Stimulated activated CD4-positive, alpha-beta T cell treated with anti-CD3 and anti-CD28 coated beads, Interleukin-2, amount 100 ng/mL, for 4 hours (primary cell): ENCODE measurements around the gene INTS6L.
"Not testable (repeated sequence)": the region's sequence is repeated elsewhere in the genome, so short reads cannot be mapped to it uniquely, and the experiment has no call there.

Experiments used
- DNase-seq: peaks from one replicate; pipeline ENCODE4 v3.0.0-alpha.2; 2020; ENCODE audit warnings: low read depth

The INTS6L gene

DNA sequence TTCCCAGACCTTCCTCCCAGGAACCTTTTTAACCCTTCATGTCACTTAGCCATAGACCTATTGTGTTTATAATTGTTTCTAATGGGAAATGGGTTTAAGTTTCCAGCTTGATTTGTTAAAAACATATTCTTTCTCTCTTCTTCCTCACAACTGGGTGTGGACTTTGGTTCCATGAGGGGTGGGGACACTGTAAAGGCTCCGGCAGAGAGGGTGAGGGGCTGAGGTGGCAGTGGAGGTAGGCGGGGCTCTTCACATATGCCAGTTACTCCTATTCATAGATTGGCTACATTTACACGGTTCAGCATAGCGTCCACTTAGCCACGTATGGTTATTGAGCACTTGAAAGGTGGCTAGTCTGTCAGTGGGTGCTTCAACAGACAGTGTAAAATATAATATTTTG, 7.8 kb downstream of the INTS6L start:
- DNase-seq = no peak

DNA sequence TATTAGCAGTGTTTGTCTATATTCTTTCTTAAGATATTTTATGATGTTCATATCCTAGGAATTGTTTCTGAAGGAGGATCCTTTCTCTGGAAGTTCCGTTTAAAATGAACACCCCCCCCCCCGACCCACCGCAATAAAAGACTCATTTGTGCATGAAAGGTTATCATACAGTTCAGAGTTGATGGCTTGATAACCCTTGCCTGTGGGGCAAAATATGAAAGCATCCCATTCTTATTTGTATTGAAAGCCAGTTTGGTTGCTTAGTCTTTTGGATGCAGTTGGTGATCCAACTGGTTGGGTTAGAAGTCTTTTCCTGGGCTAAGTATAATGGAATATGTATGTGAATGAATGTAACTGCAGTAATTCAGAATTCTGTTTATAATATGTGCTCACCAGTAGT, 8.3 kb downstream of the INTS6L start:
- no peak for DNase-seq

DNA sequence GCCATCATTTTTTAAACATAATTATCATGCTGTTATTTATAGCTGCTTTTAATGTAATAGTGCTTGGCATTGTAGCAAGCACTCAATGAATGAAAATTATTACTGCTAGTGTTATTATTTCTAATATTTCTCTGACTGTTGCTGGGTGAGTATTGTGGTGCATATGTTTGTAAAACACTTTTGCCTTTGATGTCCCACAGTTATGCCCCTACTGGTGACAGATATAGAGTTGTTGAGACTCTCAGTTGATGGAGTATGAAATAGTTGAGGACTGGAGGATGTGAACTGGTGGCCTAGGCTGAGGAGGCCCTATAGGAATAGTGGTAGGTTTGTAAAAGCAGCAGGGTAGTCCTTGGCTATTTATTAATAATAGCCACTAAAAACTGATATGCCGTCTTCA, 9.6 kb downstream of the INTS6L start:
- no peak for DNase-seq

DNA sequence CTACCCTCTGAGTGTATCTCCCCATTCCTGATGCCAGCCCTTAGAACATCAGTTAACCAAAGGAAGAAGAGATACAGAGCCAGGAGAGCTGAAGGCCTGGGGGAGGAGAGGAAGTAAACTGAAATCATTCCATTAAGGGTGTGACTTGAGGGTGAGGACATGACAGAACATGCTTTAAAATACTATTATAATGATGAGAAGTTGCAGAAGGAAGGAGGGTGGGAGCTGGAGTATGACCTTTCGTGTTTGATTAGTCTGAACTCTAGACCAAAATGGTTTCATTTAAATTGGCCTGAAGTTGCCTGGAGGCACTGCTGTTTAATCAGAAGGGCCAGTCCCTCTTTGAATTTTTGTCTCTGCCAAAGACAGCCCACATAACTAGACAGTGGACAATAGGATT, 11.4 kb downstream of the INTS6L start:
- DNase-seq = no peak

DNA sequence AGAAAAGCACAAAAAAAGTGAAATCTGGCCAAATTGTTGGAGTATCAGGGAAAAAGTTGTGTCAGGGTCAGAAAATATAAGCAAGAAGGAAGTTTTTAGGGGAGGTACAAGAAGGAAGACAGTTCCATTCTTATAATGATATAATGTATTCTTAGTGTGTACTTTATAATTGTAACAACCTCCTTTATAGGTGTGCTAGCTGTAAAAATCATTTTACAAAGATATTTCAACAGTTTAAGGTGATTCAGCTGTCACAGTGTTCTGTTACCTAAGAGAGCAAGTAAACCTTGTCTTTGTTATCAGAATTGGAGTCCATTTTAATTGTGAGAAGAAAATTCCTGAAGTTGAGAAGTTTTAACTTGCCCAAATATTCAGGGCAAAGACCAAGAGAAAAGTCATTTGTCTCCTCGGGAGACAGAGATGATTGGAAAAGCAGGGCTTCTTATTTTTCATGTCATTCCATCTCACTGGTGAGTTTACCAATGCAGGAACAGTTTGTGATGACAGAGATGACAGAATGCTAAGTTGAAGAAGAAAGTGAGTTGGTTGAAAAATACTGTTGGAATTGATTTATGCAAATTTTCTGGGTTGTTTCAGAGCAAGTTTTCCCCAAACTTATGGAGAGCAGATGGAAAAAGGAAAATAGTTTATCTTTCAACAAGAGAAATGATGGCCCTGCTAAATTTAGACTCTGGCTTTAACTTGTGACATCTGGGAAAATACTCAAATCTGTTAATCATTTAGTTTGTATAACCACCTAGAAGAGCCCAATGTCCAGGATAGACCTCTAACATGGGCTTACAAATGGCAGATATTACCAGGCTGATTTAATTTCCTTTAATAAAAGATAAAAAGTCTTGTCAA, 14.8 kb downstream of the INTS6L start:
- DNase-seq = no peak

DNA sequence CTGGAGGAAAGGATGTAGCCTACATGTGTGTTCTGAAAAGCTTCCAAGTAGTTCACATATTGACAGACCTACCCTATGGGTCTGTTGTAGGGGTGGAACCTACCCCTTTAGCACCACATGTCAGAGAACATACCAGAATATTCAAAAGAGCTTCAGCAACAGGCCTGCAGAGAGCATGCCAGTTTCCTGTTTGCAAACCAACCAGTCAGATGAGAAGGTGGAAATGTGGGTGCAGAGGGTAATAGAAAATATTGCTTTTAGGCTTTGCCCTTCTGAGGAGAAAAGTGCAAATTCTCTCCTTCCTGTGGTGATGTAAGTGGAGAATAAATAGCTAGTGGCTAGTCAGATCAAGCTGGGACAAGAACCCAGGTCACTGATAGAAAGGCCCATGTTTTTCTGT, 16.4 kb downstream of the INTS6L start:
- DNase-seq = no peak

DNA sequence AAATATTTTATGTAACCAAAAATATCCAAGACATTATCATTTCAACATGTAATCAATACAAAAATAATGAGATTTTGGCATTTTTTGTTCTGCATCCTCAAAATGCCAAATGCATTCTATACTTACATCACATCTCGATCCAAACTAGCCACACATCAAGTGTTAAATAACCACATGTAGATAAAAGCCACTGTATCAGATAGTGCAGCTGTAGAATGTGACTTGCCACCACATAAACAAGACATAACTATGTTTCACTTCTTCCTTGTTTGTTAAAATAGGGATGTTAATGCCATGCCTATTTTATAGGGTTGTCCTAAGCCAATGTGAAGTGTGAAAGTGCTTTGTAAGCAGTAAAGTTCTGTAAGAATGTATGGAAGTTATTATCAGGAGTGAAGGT, 20.9 kb downstream of the INTS6L start:
- no peak for DNase-seq

DNA sequence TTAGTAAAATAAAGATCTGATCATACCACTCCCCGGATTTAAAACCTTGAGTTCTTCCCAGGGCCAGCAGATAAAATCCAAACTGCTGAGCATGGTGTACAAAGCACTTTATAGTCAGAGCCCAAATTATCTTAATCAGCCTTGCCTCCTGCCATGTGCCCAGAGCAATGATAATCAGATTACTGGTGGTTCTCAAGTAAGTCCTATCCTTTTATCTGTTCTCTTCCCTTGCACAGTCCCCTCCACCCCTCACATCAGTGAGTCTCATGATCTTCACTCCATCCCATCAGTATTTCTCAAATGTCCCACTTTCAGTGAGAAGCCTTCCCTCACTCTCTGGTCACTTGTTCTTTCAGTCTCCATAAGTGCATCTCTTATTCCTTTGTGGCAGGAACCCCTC, 22.7 kb downstream of the INTS6L start:
- DNase-seq = no peak

DNA sequence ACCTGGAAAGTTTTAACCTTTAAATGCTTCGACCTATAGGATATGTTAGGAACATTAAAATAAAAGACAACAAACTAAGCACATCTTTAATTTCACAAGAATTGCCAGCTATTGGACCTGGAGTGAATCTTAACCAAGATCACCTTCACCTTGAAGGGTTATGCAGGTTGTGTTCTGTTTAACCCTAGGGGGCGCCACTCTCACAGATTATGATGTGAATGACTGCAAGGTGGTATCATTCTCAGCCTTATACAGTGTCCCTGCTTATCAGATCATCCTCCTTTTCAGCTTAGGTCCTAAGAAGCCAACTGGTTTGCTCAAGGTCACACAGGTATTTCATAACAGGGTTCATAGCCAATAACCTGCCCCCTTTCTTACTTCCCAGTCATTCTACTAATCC, 23.5 kb downstream of the INTS6L start:
- no peak for DNase-seq

DNA sequence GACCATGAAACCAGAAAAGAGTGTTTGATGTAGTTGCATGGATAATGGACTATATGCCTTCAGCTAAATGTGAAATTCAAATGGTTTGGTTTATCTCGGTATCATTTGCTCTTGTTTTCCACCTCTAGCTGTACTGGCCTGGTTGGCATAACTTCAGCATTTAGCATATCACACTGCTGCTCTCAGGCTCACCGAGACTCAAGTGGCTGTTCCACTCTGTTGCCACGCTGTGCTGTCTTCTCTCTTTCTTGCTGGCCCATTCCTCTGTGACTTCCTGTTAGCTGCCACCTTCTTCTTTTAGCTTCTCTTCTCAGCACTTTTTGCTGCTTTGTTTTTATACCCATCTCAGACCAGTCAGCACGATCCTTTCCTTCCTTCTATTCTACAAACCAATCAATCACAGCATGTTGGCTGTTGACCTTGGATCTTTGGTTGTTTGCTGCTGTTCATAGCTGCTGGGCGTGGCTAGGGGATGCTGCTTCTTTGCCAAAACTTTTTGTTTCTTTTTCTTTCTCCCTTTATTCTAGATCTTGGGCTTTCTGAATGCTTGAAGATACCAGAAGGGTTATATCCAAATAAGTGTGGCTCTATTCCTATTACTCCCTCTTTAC, 24.0 kb downstream of the INTS6L start:
- DNase-seq = no peak

DNA sequence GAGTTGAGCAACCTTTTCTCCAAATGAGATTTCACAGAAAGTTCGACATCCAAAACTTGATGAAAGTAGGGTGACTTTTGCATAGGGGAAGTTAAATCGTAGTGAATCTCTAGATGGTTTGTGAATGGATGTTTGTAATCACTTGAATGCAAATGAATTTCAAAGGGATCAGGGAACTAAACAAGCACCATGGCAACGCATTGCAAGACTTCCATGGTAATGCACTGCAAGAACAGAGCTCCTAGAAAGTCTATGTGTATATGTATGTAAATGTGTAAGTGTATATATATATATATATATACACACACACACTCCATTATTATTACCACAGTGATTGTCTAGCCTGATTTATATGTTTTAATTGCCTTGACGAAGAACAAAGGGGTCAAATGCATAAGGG, 27.3 kb downstream of the INTS6L start:
- DNase-seq = no peak

DNA sequence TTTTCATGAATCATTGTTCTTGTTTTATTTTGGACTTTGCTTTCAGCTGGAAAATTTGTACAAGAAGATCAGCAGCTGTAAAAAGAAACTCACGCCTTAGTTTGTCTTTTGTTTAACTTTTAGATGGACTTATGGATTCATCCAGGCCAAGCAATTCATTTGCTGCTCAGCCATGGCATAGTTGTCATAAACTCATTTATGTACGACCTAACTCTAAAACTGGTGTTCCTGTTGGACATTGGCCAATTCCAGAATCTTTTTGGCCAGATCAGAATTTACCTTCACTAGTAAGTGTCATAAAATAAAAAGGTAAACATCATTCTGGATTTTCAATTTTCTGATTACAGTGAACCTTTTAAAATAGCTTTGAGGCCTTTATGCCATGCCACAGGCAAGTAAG, 29.1 kb downstream of the INTS6L start:
- DNase-seq = no peak

DNA sequence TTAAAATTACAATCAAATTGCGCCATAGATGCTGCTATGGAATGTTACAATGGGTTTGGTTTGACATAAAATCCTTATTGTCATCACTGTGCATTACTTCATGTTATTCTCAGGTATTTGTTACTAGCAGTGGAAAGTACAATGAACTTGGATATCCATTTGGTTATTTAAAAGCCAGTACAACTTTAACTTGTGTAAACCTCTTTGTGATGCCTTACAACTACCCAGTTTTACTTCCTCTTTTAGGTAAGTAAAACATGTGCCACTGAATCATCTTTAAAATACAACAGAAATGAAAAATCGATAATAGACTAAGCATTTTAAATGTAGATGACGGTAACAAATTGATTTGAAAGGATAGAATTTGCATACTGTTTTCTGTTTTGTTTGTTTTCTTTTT, 35.6 kb downstream of the INTS6L start:
- no peak for DNase-seq

DNA sequence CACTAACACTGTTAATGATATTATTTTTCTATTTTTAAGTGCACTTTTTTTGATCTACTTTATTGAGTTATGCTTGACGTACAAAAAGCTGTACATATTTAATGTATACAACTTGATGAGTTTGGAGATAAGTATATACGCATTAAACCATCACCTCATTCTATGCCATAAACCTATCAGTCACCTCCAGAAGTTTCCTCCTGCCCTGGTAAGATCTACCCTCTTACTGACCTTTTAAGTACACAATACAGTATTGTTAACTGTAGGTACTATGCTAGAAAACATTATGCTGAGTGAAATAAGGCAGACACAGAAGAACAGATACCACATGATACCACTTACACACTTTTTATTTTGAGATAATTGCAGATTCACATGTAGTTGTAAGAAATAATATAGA, 36.9 kb downstream of the INTS6L start:
- no peak for DNase-seq

DNA sequence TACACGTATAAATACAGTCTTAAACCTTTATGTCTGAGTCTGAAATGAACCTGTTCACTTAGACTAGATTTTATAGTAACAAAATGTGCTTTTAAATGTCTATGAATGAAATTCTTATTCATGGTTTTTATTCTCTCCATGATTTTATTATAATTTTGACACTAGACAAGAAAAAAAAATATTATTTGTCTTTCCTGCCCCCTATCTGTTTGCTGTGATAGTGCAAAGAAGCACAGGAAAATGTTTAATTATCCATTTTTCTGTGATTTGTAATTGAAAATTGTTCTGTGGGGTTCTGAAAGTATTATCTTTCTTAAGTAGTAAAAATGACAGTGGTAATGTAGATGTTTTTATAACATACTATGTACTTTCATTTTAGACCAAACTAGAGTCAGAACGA, 52.0 kb downstream of the INTS6L start:
- no peak for DNase-seq

DNA sequence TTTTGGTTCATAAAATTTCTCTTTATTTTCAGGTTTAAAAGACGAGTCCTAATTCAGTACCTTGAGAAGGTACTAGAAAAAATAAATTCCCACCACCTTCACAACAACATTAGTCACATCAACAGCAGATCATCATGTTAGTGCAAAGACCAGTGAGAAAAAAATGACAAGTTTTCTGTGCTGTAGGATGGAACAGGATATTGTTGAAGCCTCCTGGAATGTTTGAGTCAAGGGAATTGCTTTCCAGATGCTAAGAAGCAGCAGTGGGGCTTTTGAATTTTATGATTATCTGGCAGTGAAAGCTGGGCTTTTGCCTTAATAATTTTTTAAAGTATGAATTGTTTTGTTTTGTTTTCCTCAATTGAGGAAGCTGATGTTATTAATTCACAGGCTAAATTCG, 61.0 kb downstream of the INTS6L start:
- no peak for DNase-seq

DNA sequence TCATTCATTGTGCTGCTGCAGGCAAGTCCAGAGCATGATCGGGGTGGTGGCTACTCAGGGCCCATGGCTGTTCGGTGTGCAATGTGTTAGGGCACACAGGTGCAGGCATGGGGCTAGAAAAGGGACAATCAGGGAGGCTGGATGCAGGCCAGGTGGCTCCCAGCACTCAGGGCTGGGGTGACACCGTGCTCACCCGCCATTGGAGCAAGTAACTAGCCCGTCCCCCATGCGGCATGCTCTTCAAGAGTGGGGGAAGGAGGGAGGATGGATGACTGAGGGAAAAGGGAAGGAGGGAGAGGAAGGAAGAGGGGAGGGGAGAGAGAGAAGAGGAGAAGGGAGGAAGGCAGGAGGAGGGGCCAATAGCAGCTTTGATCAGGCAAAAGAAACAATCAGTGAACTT, 64.7 kb downstream of the INTS6L start:
- no peak for DNase-seq

DNA sequence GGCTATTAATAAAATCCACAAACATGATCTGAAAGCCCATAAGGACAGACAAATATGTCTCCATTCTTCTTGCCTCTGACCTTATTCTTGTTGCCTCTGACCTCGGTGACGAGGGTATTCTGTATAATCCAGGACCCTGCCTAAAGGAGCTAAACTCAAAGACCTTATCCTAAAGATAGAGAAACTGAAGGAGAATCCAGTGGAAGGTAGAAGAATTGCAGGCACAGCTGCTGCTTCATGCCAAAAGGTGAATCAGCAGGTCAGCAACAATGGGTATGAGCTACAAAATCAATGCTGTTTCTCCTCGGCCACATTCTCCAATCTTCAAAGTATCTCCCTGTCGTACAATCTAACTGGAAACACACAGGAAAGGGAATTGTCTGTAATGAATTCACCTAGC, 71.4 kb downstream of the INTS6L start:
- no peak for DNase-seq

DNA sequence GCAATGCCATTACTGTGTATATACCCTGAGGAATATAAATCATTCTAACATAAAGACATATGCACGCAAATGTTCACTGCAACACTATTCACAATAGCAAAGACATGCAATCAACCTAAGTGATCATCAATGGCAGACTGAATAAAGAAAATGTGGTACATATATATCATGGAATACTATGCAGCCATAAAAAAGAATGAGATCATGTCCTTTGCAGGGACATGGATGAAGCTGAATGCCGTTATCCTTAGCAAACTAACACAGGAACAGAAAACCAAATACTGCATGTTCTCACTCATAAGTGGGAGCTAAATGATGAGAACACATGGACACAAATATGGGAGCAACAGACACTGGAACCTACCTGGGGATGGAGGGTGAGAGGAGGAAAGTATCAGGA, 73.6 kb downstream of the INTS6L start:
- not testable (repeated sequence) for DNase-seq

DNA sequence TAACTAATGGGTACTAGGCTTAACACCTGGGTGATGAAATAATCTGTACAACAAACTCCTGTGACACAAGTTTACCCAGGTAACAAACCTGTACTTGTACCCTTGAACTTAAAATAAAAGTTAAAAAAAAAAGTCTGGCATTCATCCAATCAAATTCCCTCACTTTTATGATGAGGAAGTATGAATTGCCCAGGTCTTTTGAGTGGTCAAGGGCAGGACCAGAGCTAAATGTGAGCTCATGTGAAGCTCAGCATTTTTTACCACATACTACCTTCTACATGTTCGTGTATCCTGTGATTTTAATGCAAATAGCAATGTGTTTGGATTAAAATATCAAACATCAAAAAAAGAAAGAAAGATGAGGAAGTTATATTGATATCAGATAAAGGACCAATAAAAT, 74.0 kb downstream of the INTS6L start:
- DNase-seq = not testable (repeated sequence)

DNA sequence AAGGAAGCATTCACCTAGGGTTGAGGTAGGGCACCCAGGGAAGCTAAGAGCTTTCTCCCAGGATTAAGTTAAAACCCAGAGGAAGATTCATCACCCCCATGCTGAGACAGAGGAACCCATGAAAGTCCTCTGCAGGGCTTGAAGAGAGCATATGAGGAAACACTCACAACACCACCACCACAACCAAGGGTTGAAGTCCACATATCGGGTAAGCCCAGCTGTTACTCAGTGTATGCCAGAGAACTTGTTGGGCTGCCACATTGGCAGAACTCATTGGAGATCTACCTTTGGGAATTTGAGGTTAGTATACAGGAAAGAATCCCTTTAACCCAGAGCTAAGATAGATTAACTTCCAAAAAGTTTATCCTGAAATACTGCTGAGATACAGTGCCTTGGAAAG, 75.1 kb downstream of the INTS6L start:
- no peak for DNase-seq

DNA sequence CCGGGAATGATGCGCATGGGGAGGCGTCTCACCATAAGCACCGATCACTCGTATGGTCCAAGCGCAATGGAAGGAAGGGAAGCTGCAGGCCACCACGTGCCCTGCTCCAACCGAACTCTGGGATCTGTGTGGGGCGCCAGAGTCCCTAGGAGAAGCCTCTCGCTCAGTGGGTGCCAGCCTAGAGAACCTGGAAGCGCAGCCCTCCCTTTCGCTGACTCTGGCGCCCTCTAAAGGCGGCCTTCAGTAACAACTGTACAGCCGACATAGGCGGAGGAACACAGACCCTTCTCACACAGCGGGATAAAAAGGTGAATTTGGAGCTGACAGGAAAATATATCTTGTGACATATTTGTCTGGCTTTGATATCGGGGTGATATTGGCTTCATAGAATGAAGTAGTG, 76.0 kb downstream of the INTS6L start:
- DNase-seq = peak; percentile 13

DNA sequence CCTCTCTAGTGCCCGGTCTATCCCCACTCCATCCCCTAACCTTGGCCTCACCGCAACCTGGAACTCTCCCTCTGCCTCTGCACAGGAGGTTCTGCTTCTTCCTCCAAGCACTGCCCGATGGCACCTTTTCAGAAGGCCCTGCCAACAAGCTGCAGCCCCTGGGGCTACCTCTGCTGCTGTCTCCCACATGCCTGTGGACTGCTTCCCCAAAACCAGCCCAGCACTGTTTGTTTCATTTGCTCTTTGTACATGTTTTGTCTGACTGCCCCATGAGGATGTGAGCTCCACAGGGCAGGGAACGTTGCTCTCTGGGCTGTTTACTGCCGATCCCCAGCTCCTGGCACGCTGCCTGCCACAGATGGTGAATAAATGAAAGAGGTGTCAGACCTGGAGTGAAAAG, 85.4 kb downstream of the INTS6L start:
- no peak for DNase-seq
